A172 (cell line): Measurements from ENCODE around the gene BRINP2. TPM values are rescaled to one million over a fixed set of nuclear protein-coding genes. Genes with fewer than 3 reads are reported as not detected.
"Not testable (repeated sequence)": the region's sequence is repeated elsewhere in the genome, so short reads cannot be mapped to it uniquely, and the experiment has no call there.

ENCODE experiments used
- DNase-seq: peaks from one replicate; pipeline ENCODE4 v3.0.0-alpha.2; 2015; ENCODE audit warnings: low spot score
- total RNA-seq: library from RNA; depleted of rRNA; stranded (reverse); fragments of >200 nt; shearing (Covaris generic); gene quantifications from 2 replicates; pipeline ENCODE4 v1.2.3, GENCODE V29; 2014; rRNA removed

Gene BRINP2
- total RNA-seq, 1 experiment from 2014 or later = not detected

- no peak for DNase-seq
These were observed 145.0 kb downstream of the BRINP2 start for GRCh38 chr1:177315761-177316160.

- not testable (repeated sequence) for DNase-seq
These were observed 150.7 kb downstream of the BRINP2 start for GRCh38 chr1:177321434-177321833.

DNA sequence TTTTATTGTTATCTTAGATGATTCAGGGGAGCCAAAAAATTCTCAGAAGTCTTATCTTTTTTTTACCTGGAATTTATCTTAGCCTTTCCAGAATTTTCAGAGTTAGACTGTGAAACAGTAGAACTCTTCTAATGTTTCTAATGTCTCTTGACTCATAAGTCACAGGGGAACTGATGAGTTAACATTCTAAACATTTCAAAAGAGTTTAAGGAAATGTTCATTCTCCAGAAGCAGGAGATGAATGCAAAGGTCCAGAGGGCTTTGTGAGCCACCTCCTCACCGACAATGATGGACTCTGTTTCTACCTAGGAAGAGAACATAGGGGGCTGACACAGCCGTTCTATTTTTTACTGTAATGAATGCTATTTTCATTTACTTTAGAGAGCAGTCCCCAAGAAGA lies 157.5 kb downstream of the BRINP2 start:
- DNase-seq = no peak

- no peak for DNase-seq
These were observed 159.1 kb downstream of the BRINP2 start for GRCh38 chr1:177329871-177330270.

Other genes starting within 250 kb of the BRINP2 start
- 0.07 TPM in 1 of 2 replicates, not detected in the other for gene ASTN1, start 6.2 kb upstream of the BRINP2 start, total RNA-seq